ENCODE data around the gene L3HYPDH. TPM values are rescaled to one million over a fixed set of nuclear protein-coding genes. Genes with fewer than 3 reads are reported as not detected.

The L3HYPDH gene
- total RNA-seq, 1 donor from 2014 or later: 57.2 TPM

- Histone ChIP-seq H3K27ac (ENCODE audit: low read depth, low read length) (peak overlapping the region; percentile 96), H3K4me2 (ENCODE audit: low read length) (peak overlapping the region; percentile 94), H4K20me1 (ENCODE audit: insufficient read depth, low read length) (peaks cover 22% of the 10 kb centered on the region), H3K79me2 (ENCODE audit: insufficient read depth, low read length) (peaks cover 96% of the 10 kb centered on the region), H3K9me3 (ENCODE audit: insufficient read depth, low read depth, low read length) (no peaks in the 10 kb centered on the region), H3K9ac (ENCODE audit: low read length) (peak overlapping the region; percentile 96), H3K4me1 (ENCODE audit: insufficient read depth, low read length) (peaks cover 26% of the 10 kb centered on the region), H3K27me3 (ENCODE audit: insufficient read depth, low read length) (no peaks in the 10 kb centered on the region), H3K36me3 (ENCODE audit: insufficient read depth, low read length) (peaks cover 9% of the 10 kb centered on the region), H3K4me3 (ENCODE audit: insufficient read depth, low read depth, low read length) (peak overlapping the region; percentile 85), H2AFZ (ENCODE audit: low read depth, low read length) (peak overlapping the region; percentile 90)
- Mint-ChIP-seq H3K27me3 (ENCODE audit: low read depth, unreplicated experiment) (no peaks in the 10 kb centered on the region), H3K36me3 (ENCODE audit: low read depth, unreplicated experiment) (peaks cover 4% of the 10 kb centered on the region), H3K27ac (ENCODE audit: unreplicated experiment) (peak overlapping the region; percentile 82), H3K4me1 (ENCODE audit: low read depth, unreplicated experiment) (peaks cover 29% of the 10 kb centered on the region), H3K9me3 (ENCODE audit: unreplicated experiment) (no peaks in the 10 kb centered on the region), H3K4me3 (ENCODE audit: unreplicated experiment) (peak overlapping the region; percentile 99)
- DNase-seq (ENCODE audit: low read depth): peak; percentile 32
- TF ChIP-seq EZH2 (IDR thresholded peaks at IDR 0.05; ENCODE audit: insufficient read depth, low read length) (no peak), CTCF (IDR thresholded peaks at IDR 0.05; ENCODE audit: insufficient read depth, low read depth, low read length) (no peak)
- FAIRE-seq: no peak
Observed at GRCh38 chr14:59484639-59485175, 499 bp upstream of the L3HYPDH start.

- H3K4me1 Mint-ChIP-seq (ENCODE audit: low read depth, unreplicated experiment): peaks cover 28% of the 10 kb centered on the region
- no peak for FAIRE-seq
- peak overlapping the region; percentile 85 for H3K4me3 ChIP-seq (ENCODE audit: insufficient read depth, low read depth, low read length)
- H3K27me3 ChIP-seq (ENCODE audit: insufficient read depth, low read length): no peaks in the 10 kb centered on the region
- H3K4me3 Mint-ChIP-seq (ENCODE audit: unreplicated experiment): peak overlapping the region; percentile 99
- peak overlapping the region; percentile 100 for H3K27ac Mint-ChIP-seq (ENCODE audit: unreplicated experiment)
- H2AFZ ChIP-seq (ENCODE audit: low read depth, low read length): peak overlapping the region; percentile 71
- peak overlapping the region; percentile 96 for H3K9ac ChIP-seq (ENCODE audit: low read length)
- H3K9me3 ChIP-seq (ENCODE audit: insufficient read depth, low read depth, low read length): no peaks in the 10 kb centered on the region
- H3K79me2 ChIP-seq (ENCODE audit: insufficient read depth, low read length): peaks cover 96% of the 10 kb centered on the region
- H3K36me3 ChIP-seq (ENCODE audit: insufficient read depth, low read length): peaks cover 8% of the 10 kb centered on the region
- peaks cover 26% of the 10 kb centered on the region for H3K4me1 ChIP-seq (ENCODE audit: insufficient read depth, low read length)
- TF ChIP-seq CTCF (IDR thresholded peaks at IDR 0.05; ENCODE audit: insufficient read depth, low read depth, low read length) (no peak), EZH2 (IDR thresholded peaks at IDR 0.05; ENCODE audit: insufficient read depth, low read length) (no peak)
- DNase-seq (ENCODE audit: low read depth): peak; percentile 88
- H4K20me1 ChIP-seq (ENCODE audit: insufficient read depth, low read length): peaks cover 11% of the 10 kb centered on the region
- H3K27ac ChIP-seq (ENCODE audit: low read depth, low read length): peak overlapping the region; percentile 96
- peaks cover 9% of the 10 kb centered on the region for H3K36me3 Mint-ChIP-seq (ENCODE audit: low read depth, unreplicated experiment)
- H3K4me2 ChIP-seq (ENCODE audit: low read length): peak overlapping the region; percentile 94
- H3K27me3 Mint-ChIP-seq (ENCODE audit: low read depth, unreplicated experiment): no peaks in the 10 kb centered on the region
- H3K9me3 Mint-ChIP-seq (ENCODE audit: unreplicated experiment): no peaks in the 10 kb centered on the region
Observed at GRCh38 chr14:59483363-59483762, 845 bp downstream of the L3HYPDH start.
